PC-9 (cell line): Measurements from ENCODE around the gene SEBOX.

Source experiments
- EZH2 ChIP-seq: fragments of 200-600 bp; sonication (generic); IDR thresholded peaks from 2 replicates; pipeline ENCODE4 v1.8.0; 2017; ENCODE audit warnings: antibody characterized with exemption, low read depth
- TF ChIP-seq, protein P1 (sequence below): fragments of 200-600 bp; sonication (generic); conservative IDR thresholded peaks from 2 replicates; pipeline ENCODE4 v1.6.1; 2017; ENCODE audit warnings: mixed run types, antibody characterized with exemption, mild to moderate bottlenecking, moderate library complexity

GRCh38 chr17:28317966-28318758 lies 46.8 kb downstream of the SEBOX start:
- TF ChIP-seq, protein P1, sequence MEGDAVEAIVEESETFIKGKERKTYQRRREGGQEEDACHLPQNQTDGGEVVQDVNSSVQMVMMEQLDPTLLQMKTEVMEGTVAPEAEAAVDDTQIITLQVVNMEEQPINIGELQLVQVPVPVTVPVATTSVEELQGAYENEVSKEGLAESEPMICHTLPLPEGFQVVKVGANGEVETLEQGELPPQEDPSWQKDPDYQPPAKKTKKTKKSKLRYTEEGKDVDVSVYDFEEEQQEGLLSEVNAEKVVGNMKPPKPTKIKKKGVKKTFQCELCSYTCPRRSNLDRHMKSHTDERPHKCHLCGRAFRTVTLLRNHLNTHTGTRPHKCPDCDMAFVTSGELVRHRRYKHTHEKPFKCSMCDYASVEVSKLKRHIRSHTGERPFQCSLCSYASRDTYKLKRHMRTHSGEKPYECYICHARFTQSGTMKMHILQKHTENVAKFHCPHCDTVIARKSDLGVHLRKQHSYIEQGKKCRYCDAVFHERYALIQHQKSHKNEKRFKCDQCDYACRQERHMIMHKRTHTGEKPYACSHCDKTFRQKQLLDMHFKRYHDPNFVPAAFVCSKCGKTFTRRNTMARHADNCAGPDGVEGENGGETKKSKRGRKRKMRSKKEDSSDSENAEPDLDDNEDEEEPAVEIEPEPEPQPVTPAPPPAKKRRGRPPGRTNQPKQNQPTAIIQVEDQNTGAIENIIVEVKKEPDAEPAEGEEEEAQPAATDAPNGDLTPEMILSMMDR: no peak
- no peak for TF ChIP-seq EZH2
